Embryonic facial prominence (tissue), 1 donor: ENCODE measurements around the gene ZNF688.
"Not testable (repeated sequence)": the region's sequence is repeated elsewhere in the genome, so short reads cannot be mapped to it uniquely, and the experiment has no call there.

ENCODE experiments used
- DNase-seq: peaks from one replicate; pipeline ENCODE4 v3.0.0-alpha.2; 2016; ENCODE audit errors: extremely low spot score

ZNF688 gene

GRCh38 chr16:30533748-30534367 is 37.7 kb downstream of the ZNF688 start:
- DNase-seq, result no peak

GRCh38 chr16:30533146-30533522 is 38.4 kb downstream of the ZNF688 start:
- no peak for DNase-seq

GRCh38 chr16:30532285-30533145 is 39.0 kb downstream of the ZNF688 start:
- no peak for DNase-seq

DNA sequence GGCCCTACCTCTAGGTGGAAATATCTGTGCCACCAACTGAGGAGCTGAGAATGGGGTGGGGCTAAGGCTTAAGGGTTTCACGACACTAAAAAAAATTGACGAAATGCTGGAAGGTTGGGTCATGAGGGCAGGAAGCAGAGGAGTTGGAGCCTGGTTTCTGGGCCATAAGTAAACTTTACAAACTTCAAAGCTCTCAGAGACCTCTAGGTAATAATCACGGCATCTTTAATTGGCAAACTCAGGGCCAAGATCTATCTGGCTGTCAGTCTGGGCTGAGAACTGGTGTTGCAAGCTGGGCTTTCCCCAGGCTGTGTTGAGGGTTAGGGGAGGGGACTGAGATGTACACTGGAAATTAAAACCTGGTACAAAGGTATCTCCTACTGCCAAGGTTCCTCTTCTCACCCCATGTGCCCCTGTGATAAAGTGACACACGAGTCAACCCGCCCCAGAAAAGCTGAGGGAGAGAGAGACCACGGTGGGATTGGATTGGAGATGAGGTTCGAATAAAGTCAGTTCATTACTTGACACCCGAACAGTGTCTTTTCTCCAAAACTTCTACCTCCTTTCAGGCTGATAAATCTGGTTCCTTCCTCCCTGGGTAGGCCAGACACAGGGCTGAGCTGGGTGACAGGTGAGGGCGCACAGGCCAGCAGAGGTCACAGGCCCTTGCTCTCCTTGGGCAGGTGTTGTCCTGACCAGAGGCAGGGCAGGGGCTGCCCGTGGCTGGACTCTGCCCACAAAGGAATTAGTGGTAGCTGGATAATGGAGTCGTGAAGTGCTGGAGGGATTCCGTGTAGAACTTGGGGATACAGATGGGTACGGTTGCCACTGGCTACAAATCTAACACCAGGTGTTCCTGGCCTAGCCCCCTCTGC is 41.1 kb downstream of the ZNF688 start:
- no peak for DNase-seq

- DNase-seq, result no peak
Measured at GRCh38 chr16:30528799-30529457, 42.6 kb downstream of the ZNF688 start.

- DNase-seq, result no peak
Measured at GRCh38 chr16:30527635-30528178, 43.8 kb downstream of the ZNF688 start.

DNA sequence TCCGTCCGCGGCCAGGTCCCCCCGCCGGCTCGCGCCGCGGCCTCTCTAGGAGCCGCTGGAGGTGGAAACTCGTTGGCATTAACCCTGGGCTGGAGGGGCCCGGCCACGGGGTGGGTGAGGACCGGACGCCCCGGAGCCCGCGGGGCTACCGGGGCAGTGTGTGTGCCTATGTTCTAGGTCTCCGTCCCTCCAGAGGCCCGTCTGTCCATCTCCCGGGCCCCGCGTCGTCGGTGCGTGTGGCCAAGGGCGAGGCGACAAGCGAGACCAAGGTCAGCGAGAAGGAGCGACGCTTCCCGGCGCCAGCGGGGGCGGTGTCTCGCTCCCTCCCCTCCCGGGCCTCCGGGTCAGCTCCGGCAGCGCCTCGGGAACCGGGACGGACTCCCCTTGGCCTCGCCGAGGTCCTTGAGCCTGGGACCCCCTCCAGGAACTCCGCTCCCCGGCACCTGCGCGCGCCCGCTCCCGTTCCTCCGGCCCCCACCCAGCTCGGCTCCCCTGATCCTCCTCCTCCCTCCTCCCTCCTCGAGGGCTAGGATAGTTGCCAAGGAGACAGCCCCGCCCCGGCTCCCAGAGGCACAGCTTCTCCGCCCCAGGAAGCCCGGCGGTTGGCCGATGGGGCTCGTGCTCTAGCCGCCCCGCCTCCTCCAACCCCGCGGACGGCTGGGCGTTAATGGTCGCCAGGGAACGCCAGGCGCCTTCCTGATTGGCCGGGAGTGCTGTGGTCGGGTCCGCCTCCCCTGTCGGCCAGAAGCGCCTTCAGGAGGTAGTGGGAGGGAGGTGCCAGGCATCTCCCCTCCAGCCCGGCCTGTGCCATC is 44.5 kb downstream of the ZNF688 start:
- peak; percentile 94 for DNase-seq

GRCh38 chr16:30526137-30526822 is 45.2 kb downstream of the ZNF688 start, which contains the start of gene ZNF768:
Gene ZNF768 (minus strand): TSS chr16:30526566. CDS start chr16:30526413, 153 bp downstream.
- no peak for DNase-seq

DNA sequence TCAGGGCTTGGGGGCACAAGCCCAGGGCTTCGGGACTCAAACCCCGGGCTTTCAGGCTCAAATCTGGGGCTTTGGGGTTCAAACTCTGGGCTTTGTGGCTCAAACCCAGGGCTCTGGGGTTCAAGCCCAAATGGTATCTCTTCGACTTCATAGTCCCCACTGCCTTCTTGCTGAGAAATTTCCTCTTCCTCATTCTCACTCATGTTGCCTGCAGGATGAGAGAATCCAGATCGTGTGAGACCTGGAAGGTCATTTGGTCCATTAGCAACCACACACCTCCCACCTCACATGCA is 45.7 kb downstream of the ZNF688 start:
- no peak for DNase-seq

DNA sequence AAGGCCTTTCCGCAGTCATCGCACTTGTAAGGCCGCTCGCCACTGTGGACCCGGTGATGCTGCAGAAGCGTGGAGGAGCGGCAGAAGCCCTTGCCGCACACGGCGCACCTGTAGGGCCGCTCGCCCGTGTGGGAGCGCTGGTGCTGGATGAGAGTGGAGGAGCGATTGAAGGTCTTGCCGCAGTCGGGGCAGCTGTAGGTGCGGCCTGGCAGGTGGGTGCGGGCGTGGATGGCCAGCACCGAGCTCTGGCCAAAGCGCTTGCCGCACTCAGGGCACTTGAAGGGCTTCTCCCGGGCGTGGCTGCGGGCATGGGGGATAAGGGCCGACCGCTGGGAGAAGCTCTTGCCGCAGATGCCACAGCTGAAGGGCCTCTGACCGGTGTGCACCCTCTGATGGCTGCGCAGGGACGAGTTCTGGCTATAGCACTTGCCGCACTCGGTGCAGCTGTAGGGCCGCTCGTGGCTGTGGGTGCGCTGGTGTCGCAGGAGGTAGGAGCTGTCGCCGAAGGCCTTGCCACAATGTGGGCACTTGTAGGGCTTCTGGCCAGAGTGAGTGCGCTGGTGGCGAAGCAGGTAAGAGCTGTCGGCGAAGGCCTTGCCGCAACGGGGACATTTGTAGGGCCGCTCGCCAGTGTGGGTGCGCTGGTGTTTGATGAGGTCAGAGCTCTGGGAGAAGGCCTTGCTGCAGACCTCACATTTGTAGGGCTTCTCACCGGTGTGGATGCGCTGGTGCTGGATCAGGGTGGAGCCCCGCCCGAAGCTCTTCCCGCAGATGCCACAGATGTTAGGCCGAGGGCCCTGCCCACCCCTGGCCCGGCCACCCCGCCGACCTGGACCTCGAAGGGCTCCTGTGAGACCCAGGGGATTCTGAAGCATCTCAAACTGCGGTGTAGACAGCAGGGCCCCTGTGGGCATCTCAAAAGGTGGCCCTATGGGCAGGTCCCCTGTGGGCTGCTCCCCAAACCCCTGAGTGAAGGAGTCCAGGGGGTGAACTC is 46.6 kb downstream of the ZNF688 start:
- no peak for DNase-seq

- DNase-seq, result no peak
Measured at GRCh38 chr16:30523768-30524574, 47.5 kb downstream of the ZNF688 start.

- not testable (repeated sequence) for DNase-seq
Measured at GRCh38 chr16:30522702-30523463, 48.6 kb downstream of the ZNF688 start.

DNA sequence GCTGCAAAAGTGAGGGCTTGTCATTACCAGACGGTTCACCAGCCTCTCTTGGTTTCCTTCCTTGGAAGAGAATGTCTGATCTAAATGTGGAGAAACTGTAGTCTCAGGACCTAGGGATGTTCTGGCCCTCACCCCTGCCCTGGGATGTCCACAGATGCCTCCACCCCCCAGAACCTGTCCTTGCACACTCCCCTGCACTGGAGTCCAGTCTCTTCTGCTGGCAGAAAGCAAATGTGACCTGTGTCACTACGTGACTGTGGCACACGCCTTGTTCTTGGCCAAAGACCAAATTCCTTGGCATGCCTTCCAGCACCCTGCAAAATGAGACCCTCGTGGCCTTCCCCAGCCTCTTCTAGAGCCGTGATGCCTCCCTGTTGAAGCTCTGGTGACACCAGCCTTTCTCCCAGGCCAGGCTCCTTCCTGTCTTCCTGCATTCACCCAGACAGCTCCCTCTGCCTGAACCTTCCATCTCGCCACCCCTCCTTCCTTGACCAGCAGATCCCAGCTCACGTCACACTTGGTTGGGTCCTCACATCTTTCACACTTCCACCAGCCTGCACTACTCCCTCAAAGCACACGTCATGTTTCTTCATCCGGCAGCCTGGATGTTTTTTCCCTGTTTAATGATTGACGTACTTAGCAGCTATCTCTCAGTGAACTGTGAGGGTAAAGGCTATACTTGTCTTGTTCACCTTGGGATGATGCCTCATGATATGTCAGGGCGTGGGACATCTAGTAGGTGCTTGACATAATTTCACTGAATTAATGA is 49.5 kb downstream of the ZNF688 start:
- no peak for DNase-seq

DNA sequence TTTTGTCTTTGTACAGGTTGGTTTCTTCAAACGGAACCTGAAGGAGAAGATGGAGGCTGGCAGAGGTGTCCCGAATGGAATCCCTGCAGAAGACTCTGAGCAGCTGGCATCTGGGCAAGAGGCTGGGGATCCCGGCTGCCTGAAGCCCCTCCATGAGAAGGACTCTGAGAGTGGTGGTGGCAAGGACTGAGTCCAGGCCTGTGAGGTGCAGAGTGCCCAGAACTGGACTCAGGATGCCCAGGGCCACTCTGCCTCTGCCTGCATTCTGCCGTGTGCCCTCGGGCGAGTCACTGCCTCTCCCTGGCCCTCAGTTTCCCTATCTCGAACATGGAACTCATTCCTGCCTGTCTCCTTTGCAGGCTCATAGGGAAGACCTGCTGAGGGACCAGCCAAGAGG is 50.0 kb downstream of the ZNF688 start:
- DNase-seq, result no peak
